OCI-LY1 (cell line): ENCODE measurements around the gene SLC25A21.

ENCODE experiments used
- CTCF ChIP-seq: fragments of 200-600 bp; sonication (generic), shearing (Covaris generic); IDR thresholded peaks from 2 replicates; pipeline ENCODE4 v1.5.1; 2017; ENCODE audit warnings: mild to moderate bottlenecking, antibody characterized with exemption, low read length, moderate library complexity, mixed read lengths
- EZH2 ChIP-seq: fragments of 200-600 bp; sonication (generic), shearing (Covaris generic); IDR thresholded peaks from 2 replicates; pipeline ENCODE4 v1.8.0; 2017; ENCODE audit warnings: borderline replicate concordance, mixed run types, mild to moderate bottlenecking, antibody characterized with exemption, low read length, moderate library complexity, mixed read lengths

- no peak for TF ChIP-seq EZH2
- TF ChIP-seq CTCF: no peak
Measured at GRCh38 chr14:37047996-37048395, 124.4 kb downstream of the SLC25A21 start.
